Measurements from ENCODE around the gene SQSTM1. TPM values are rescaled to one million over a fixed set of nuclear protein-coding genes. Genes with fewer than 3 reads are reported as not detected.

Gene SQSTM1
- polyA plus RNA-seq, 2 of the 4 experiments (the other 2 are of a cell fraction), result 362 to 625 TPM

DNA sequence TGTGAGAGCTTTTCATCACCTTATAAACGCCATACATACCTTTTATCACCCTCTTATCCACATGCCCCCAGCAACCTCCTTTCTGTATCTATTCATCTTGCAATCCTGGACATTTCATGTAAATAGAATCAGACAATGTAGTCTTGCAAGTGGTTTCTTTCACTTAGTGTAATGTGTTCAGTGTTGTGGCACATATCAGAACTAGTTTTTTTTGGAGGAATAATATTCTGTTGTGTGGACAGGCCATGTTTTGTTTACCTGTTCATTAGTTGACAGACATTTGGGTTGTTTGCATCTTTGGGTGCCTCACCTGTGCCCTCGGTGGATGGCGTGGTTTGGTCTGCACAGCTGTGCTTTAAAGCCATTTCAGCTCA lies 1.3 kb downstream of the SQSTM1 start:
- Histone ChIP-seq H3K4me3 (peak overlapping the region; percentile 81), H3K9me3 (no peaks in the 10 kb centered on the region), H3K4me2 (peak overlapping the region; percentile 96), H3K27ac (peak overlapping the region; percentile 95 to 98), H3K4me1 (peaks cover 76% of the 10 kb centered on the region)
- FAIRE-seq, result no peak
- no peak for ATAC-seq
- WGBS (ENCODE audit: missing lambda C conversion rate), result 3% methylated on average over 3 of the region's 3 CpGs
- no peak for DNase-seq (ENCODE audit: low read depth in 1 of 2, low spot score in 1 of 2)
- POLR2A ChIA-PET, result interaction anchor here (0.6 to 1.3 kb wide), 3 partner anchors 9 to 20 kb away, joined by 3 to 4 read pairs (median 3); no protein-coding TSS in a partner anchor
- no peak for TF ChIP-seq NFE2L2 (conservative IDR thresholded peaks at IDR 0.05; ENCODE audit: low read length)
- TF ChIP-seq HOXB5 (CRISPR knock-in tag; IDR thresholded peaks at IDR 0.05), result no peak
- peak in 1 of 2 experiments; percentile 18; a peak in 1 of 5 replicates for TF ChIP-seq JUN (IDR thresholded peaks at IDR 0.05)
- TF ChIP-seq FOSB (CRISPR knock-in tag; IDR thresholded peaks at IDR 0.05), result 0 out of 2 replicates have a peak, but pooled peaks have one; percentile 18
- peak; percentile 89 for TF ChIP-seq HOXA7 (CRISPR knock-in tag; IDR thresholded peaks at IDR 0.05)
- no peak for TF ChIP-seq ESRRA (IDR thresholded peaks at IDR 0.05; ENCODE audit: borderline replicate concordance, low read length)
- TF ChIP-seq HDAC2 (IDR thresholded peaks at IDR 0.05), result no peak
- TF ChIP-seq RARB (CRISPR knock-in tag; IDR thresholded peaks at IDR 0.05), result peak; percentile 74; the same call in 1 of the 2 replicates
- TF ChIP-seq CHD2 (IDR thresholded peaks at IDR 0.05; ENCODE audit: low read length, partially characterized antibody), result no peak
- no peak for TF ChIP-seq CHD4 (IDR thresholded peaks at IDR 0.05; ENCODE audit: borderline replicate concordance)
- no peak for TF ChIP-seq KDM1A (IDR thresholded peaks at IDR 0.05; ENCODE audit: low read depth)
- TF ChIP-seq, protein P1, sequence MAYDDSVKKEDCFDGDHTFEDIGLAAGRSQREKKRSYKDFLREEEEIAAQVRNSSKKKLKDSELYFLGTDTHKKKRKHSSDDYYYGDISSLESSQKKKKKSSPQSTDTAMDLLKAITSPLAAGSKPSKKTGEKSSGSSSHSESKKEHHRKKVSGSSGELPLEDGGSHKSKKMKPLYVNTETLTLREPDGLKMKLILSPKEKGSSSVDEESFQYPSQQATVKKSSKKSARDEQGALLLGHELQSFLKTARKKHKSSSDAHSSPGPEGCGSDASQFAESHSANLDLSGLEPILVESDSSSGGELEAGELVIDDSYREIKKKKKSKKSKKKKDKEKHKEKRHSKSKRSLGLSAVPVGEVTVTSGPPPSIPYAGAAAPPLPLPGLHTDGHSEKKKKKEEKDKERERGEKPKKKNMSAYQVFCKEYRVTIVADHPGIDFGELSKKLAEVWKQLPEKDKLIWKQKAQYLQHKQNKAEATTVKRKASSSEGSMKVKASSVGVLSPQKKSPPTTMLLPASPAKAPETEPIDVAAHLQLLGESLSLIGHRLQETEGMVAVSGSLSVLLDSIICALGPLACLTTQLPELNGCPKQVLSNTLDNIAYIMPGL (CRISPR knock-in tag; IDR thresholded peaks at IDR 0.05; ENCODE audit: borderline replicate concordance), result 0 out of 2 replicates have a peak, but pooled peaks have one; percentile 47
- TF ChIP-seq TFCP2L1 (CRISPR knock-in tag; IDR thresholded peaks at IDR 0.05), result 0 out of 2 replicates have a peak, but pooled peaks have one; percentile 6
- TF ChIP-seq POLR2A (IDR thresholded peaks at IDR 0.05; ENCODE audit: low read length), result no peak
- no peak for TF ChIP-seq NR3C1 (IDR thresholded peaks at IDR 0.05)
- TF ChIP-seq, protein P2, sequence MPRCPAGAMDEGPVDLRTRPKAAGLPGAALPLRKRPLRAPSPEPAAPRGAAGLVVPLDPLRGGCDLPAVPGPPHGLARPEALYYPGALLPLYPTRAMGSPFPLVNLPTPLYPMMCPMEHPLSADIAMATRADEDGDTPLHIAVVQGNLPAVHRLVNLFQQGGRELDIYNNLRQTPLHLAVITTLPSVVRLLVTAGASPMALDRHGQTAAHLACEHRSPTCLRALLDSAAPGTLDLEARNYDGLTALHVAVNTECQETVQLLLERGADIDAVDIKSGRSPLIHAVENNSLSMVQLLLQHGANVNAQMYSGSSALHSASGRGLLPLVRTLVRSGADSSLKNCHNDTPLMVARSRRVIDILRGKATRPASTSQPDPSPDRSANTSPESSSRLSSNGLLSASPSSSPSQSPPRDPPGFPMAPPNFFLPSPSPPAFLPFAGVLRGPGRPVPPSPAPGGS (IDR thresholded peaks at IDR 0.05), result 0 out of 3 replicates have a peak, but pooled peaks have one; percentile 17
- TF ChIP-seq ZSCAN20 (CRISPR knock-in tag; IDR thresholded peaks at IDR 0.05), result 0 out of 2 replicates have a peak, but pooled peaks have one; percentile 62
- CTCF ChIA-PET, result interaction anchor here (1.4 to 4.8 kb wide), 4 partner anchors 11 to 86 kb away, joined by 5 to 27 read pairs (median 6); partner anchors contain the start of gene TBC1D9B

DNA sequence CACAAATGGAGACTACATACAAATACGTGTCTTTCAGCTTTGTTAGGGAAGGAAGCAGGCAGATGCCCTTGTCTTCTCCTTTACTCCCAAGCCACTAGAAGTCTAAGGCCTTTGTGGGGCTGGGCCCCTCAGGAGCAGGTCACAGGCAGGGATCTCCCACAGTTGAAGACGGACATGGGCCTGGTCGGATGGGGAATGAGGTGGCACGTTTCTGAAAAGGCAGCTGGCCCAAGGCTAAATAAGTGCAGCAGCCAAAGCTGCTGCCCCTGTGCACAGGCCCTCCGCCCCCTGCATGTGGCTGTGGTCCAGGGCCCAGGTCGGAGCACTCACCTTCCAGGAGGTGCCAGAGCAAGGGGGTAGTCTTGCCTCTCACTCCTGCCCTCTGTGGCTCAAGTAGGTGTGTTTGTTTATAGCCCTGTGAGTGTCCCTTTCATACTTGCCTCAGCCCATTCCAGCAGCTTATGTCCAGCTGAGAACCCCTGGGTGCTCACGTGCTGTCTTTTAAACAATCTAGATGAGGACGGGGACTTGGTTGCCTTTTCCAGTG lies 1.8 kb downstream of the SQSTM1 start:
- Histone ChIP-seq H3K4me2 (peak overlapping the region; percentile 96), H3K27ac (peak overlapping the region; percentile 95 to 98), H3K9me3 (no peaks in the 10 kb centered on the region), H3K4me3 (peak overlapping the region; percentile 81), H3K4me1 (peaks cover 79% of the 10 kb centered on the region)
- ATAC-seq (no peak), FAIRE-seq (no peak), DNase-seq (ENCODE audit: low read depth in 1 of 2, low spot score in 1 of 2) (no peak)
- WGBS (ENCODE audit: missing lambda C conversion rate), result 11% methylated on average over 8 of the region's 8 CpGs
- TF ChIP-seq CHD4 (IDR thresholded peaks at IDR 0.05; ENCODE audit: borderline replicate concordance) (no peak), POLR2AphosphoS2 (conservative IDR thresholded peaks at IDR 0.05; ENCODE audit: low read length) (peak; percentile 92), FOSB (CRISPR knock-in tag; IDR thresholded peaks at IDR 0.05) (peak; percentile 5; the same call in 1 of the 2 replicates), JUN (IDR thresholded peaks at IDR 0.05) (peak in 1 of 2 experiments; percentile 29; a peak in 3 of 5 replicates), POLR2A (IDR thresholded peaks at IDR 0.05; ENCODE audit: low read length) (0 out of 2 replicates have a peak, but pooled peaks have one; percentile 21), CHD2 (IDR thresholded peaks at IDR 0.05; ENCODE audit: low read length, partially characterized antibody) (peak; percentile 14)
- CTCF ChIA-PET, result interaction anchor here (1.4 to 4.8 kb wide), 4 partner anchors 10 to 86 kb away, joined by 5 to 27 read pairs (median 6); partner anchors contain the start of gene TBC1D9B
- POLR2A ChIA-PET, result interaction anchor here (0.6 to 1.3 kb wide), 5 partner anchors 8 to 262 kb away, joined by 3 to 6 read pairs (median 4); no protein-coding TSS in a partner anchor
